ENCODE data around the gene GPT2.

DNA sequence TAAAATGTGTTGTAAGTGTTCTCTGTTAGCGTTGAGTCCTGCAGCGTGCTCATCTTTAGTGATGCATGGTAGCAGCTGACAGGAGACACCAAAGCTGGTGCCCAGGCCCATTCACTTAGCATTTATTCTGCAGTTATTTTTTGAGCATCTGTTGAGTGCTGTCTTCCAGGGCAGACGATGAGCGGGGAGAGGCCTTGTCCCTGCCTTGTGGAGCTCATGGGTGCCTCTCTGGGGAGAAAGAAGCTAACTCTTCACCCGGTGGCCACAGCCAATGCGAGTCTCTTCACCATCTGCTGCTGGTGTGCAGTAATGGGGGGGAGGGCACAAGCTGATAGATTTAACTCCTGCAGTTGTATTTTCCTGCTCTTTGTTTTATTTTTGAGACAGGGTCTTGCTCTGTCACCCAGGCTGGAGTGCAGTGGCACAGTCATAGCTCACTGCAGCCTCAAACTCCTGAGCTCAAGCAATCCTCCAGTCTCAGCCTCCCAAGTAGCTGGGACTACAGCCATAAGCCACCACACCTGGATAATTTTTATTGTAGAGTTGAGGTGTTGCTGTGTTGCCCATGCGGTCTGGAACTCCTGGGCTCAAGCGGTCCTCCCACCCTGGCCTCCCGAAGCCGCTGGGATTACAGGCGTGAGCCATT, 30.5 kb downstream of the GPT2 start:
- TF ChIP-seq EZH2phosphoT487 (IDR thresholded peaks at IDR 0.05; ENCODE audit: low read depth, severe bottlenecking, unreplicated experiment) (no peak), EZH2 (IDR thresholded peaks at IDR 0.05; ENCODE audit: borderline replicate concordance) (no peak)
- TF ChIP-seq, protein P1, sequence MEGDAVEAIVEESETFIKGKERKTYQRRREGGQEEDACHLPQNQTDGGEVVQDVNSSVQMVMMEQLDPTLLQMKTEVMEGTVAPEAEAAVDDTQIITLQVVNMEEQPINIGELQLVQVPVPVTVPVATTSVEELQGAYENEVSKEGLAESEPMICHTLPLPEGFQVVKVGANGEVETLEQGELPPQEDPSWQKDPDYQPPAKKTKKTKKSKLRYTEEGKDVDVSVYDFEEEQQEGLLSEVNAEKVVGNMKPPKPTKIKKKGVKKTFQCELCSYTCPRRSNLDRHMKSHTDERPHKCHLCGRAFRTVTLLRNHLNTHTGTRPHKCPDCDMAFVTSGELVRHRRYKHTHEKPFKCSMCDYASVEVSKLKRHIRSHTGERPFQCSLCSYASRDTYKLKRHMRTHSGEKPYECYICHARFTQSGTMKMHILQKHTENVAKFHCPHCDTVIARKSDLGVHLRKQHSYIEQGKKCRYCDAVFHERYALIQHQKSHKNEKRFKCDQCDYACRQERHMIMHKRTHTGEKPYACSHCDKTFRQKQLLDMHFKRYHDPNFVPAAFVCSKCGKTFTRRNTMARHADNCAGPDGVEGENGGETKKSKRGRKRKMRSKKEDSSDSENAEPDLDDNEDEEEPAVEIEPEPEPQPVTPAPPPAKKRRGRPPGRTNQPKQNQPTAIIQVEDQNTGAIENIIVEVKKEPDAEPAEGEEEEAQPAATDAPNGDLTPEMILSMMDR (IDR thresholded peaks at IDR 0.05; ENCODE audit: poor library complexity), result no peak

All from hepatocyte (in vitro differentiated cells).